Uterus (tissue), 4 donors: ENCODE results near the gene ECT2. TPM values are rescaled to one million over a fixed set of nuclear protein-coding genes. Genes with fewer than 3 reads are reported as not detected.
"Not testable (repeated sequence)": the region's sequence is repeated elsewhere in the genome, so short reads cannot be mapped to it uniquely, and the experiment has no call there.

Experiments
- DNase-seq, 2 donors: peaks; one replicate each; pipeline ENCODE4 v3.0.0-alpha.2; 2019 to 2020
- H3K27ac ChIP-seq, 2 donors: fragments of 200-600 bp; sonication (generic); 1 replicate in 1 of 2; 2 replicates in 1 of 2; pipeline ENCODE4 v1.5.1; 2016 to 2018
- H3K27me3 ChIP-seq, 2 donors: fragments of 200-600 bp; sonication (generic); one replicate each; pipeline ENCODE4 v1.5.1; 2018 to 2019; ENCODE audit warnings: control low read depth in 1 of 2
- H3K36me3 ChIP-seq, 2 donors: fragments of 200-600 bp; sonication (generic); one replicate each; pipeline ENCODE4 v1.5.1; 2019; ENCODE audit warnings: control low read depth in 1 of 2
- H3K4me1 ChIP-seq, 2 donors: fragments of 200-600 bp; sonication (generic); one replicate each; pipeline ENCODE4 v1.5.1; 2018 to 2019; ENCODE audit warnings: control low read depth in 1 of 2
- H3K4me3 ChIP-seq, 2 donors: fragments of 200-600 bp; sonication (generic); 1 replicate in 1 of 2; 2 replicates in 1 of 2; pipeline ENCODE4 v1.5.1; 2018 to 2019; ENCODE audit warnings: mild to moderate bottlenecking in 1 of 2
- H3K9me3 ChIP-seq, 2 donors: fragments of 200-600 bp; sonication (generic); one replicate each; pipeline ENCODE4 v1.5.1; 2019; ENCODE audit warnings: control low read depth in 1 of 2
- POLR2A ChIP-seq, 2 donors: fragments of 450-650 bp; IDR thresholded peaks; one replicate each; pipeline ENCODE4 v1.6.1; 2016; ENCODE audit warnings: antibody characterized with exemption in 2 of 2, mild to moderate bottlenecking in 1 of 2, moderate library complexity in 1 of 2
- intact Hi-C: fragments of 100-400 bp; cut with DNase I; formaldehyde crosslinking; loops from one replicate; pipeline ENCODE4 v1.15.1; 2023; ENCODE audit warnings: low total_unique reads
- total RNA-seq, 4 donors: library from RNA; depleted of rRNA in 3 of 4; stranded (reverse); fragments of >200 nt in 3 of 4; gene quantifications; one replicate each; pipeline versions ENCODE4 v1.1.0 to v1.2.4, GENCODE V29; 2014 to 2023
- TF ChIP-seq, protein P1 (sequence below), 4 experiments: fragments of 200-600 bp in 2 of 4; fragments of 450-650 bp in 2 of 4; sonication (generic) in 2 of 4; IDR thresholded peaks; one replicate each; pipeline ENCODE4 v1.5.1; 2016 to 2019; ENCODE audit warnings: antibody characterized with exemption in 4 of 4, mild to moderate bottlenecking in 2 of 4, moderate library complexity in 1 of 4
- donor health status: DM: yes; HTN: yes; CAD: no.

The ECT2 gene
- total RNA-seq, 4 donors from 2014 or later: 2.6 to 52.9 (median 4.9) TPM

DNA sequence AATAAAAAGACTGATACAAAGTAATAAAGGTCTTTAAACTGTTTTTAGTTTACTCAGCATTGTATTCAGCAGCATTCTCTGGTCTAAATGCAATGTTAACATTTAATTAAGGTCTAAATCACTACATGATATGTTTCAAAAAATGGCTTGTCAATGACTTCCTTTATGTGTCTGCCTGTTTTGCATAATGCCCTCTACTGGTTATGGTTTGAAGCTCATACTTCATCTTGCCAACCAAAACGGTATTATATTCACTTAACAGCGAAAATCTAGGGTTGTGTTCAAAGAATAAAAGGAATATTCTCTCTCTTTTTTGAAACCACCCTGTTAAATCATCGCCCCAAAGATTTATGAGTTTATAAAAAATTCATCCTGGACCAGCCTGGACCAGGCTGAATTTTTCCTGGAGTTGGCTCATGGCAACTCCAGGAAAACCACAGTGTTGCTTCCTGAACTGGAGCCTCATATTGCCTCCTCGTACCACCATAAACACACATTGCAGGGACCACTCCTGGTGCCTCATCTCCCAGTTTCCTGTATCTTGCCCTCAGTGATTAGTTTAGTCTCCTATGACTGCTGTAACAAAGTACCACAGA lies 32.9 kb upstream of the ECT2 start:
- no peak for DNase-seq
- no peaks in the 10 kb centered on the region for H3K27me3 ChIP-seq
- intact Hi-C loops: no loop called here
- H3K27ac ChIP-seq: no peak overlapping the region
- H3K9me3 ChIP-seq: no peaks in the 10 kb centered on the region
- TF ChIP-seq POLR2A (IDR thresholded peaks at IDR 0.05): no peak
- TF ChIP-seq, protein P1, sequence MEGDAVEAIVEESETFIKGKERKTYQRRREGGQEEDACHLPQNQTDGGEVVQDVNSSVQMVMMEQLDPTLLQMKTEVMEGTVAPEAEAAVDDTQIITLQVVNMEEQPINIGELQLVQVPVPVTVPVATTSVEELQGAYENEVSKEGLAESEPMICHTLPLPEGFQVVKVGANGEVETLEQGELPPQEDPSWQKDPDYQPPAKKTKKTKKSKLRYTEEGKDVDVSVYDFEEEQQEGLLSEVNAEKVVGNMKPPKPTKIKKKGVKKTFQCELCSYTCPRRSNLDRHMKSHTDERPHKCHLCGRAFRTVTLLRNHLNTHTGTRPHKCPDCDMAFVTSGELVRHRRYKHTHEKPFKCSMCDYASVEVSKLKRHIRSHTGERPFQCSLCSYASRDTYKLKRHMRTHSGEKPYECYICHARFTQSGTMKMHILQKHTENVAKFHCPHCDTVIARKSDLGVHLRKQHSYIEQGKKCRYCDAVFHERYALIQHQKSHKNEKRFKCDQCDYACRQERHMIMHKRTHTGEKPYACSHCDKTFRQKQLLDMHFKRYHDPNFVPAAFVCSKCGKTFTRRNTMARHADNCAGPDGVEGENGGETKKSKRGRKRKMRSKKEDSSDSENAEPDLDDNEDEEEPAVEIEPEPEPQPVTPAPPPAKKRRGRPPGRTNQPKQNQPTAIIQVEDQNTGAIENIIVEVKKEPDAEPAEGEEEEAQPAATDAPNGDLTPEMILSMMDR (IDR thresholded peaks at IDR 0.05): no peak
- no peaks in the 10 kb centered on the region for H3K36me3 ChIP-seq
- no peak overlapping the region for H3K4me3 ChIP-seq
- no peaks in the 10 kb centered on the region for H3K4me1 ChIP-seq

DNA sequence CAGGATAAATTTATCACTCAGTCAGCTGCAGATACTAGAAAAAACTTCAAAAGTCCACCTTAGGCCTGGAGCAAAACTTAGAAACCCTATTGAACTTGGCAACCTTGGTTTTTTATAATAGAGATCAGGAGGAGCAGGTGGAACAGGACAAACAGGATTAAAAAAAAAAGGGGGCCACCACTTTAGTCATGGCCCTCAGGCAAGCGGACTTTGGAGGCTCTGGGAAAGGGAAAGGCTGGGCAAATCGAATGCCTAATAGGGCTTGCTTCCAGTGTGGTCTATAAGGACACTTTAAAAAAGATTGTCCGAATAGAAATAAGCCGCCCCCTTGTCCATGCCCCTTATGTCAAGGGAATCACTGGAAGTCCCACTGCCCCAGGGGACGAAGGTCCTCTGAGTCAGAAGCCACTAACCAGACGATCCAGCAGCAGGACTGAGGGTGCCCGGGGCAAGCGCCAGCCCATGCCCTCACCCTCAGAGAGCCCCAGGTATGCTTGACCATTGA lies 27.9 kb upstream of the ECT2 start:
- intact Hi-C loops: not testable (repeated sequence)

DNA sequence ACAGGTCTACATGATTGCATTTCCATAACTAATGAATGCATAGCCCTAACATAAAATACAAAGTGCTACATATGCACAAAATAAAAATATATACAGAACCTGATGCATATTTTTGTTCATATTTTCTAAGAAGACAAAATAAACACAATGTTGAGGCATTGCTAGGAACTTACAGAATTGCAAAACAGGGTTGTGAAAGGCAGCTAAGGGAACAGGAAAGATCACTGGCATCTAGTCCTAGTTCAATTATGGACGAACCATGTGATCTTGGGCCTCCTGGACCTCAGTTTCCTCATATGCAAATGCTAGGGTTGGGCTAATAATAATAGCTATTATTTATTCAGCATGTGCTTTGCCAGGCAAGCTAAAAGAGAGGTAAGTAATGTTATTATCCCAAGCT lies 24.1 kb upstream of the ECT2 start:
- H3K27ac ChIP-seq: no peak overlapping the region
- no peaks in the 10 kb centered on the region for H3K4me1 ChIP-seq
- intact Hi-C loops: no loop called here
- H3K9me3 ChIP-seq: no peaks in the 10 kb centered on the region
- no peaks in the 10 kb centered on the region for H3K36me3 ChIP-seq
- TF ChIP-seq POLR2A (IDR thresholded peaks at IDR 0.05): no peak
- TF ChIP-seq, protein P1 (IDR thresholded peaks at IDR 0.05): no peak
- no peak for DNase-seq
- no peaks in the 10 kb centered on the region for H3K27me3 ChIP-seq
- H3K4me3 ChIP-seq: no peak overlapping the region

More for the DNA sequence above, 27.9 kb upstream of the ECT2 start:
- not testable (repeated sequence) for H3K27ac ChIP-seq, H3K36me3 ChIP-seq, H3K4me3 ChIP-seq, H3K9me3 ChIP-seq, DNase-seq, H3K27me3 ChIP-seq, H3K4me1 ChIP-seq

DNA sequence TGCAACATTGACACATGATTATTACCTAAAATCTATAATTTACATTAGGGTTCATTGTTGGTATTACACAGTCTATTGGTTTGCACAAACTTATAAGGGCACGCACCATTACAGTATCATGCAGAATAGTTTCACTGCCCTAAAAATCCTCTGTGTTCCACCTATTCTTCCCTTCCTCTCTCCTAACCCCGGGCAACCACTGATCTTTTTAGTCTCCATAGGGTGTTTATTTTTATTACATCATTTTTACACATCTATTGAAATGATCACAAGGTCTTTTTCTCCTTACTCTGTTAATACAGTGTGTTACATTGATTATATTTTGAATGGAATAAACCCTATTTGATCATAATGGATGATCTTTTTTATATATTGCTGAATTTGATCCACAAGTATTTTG lies 15.5 kb upstream of the ECT2 start:
- Histone ChIP-seq H3K9me3 (no peaks in the 10 kb centered on the region), H3K4me1 (no peaks in the 10 kb centered on the region), H3K36me3 (no peaks in the 10 kb centered on the region), H3K27me3 (no peaks in the 10 kb centered on the region), H3K27ac (no peak overlapping the region), H3K4me3 (no peak overlapping the region)
- no peak for TF ChIP-seq POLR2A (IDR thresholded peaks at IDR 0.05)
- TF ChIP-seq, protein P1 (IDR thresholded peaks at IDR 0.05): no peak
- intact Hi-C loops: no loop called here
- DNase-seq: no peak

DNA sequence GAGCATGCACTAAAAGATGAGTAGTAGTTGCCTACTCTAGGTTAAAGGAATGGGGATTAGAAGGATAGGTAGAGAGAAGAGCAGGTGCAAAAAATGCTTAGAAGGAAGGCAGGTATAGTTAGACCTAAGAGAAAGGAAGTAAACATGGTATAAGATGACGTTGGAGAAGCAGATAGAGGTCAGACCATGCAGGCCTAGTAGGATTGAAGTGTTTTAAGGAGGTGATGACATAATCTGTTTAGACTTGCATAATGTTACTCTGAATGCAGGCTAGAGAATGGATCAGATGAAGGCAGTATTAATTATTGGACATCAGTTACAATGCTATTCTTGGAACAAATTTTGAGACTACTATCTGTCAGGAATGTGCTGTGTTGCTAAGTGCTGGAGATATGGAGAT lies 11.1 kb upstream of the ECT2 start:
- intact Hi-C loops: no loop called here
- TF ChIP-seq, protein P1 (IDR thresholded peaks at IDR 0.05): no peak
- no peak for TF ChIP-seq POLR2A (IDR thresholded peaks at IDR 0.05)
- no peak overlapping the region for H3K27ac ChIP-seq
- DNase-seq: no peak
- no peaks in the 10 kb centered on the region for H3K36me3 ChIP-seq
- no peak overlapping the region for H3K4me3 ChIP-seq
- H3K4me1 ChIP-seq: no peaks in the 10 kb centered on the region
- no peaks in the 10 kb centered on the region for H3K27me3 ChIP-seq
- H3K9me3 ChIP-seq: no peaks in the 10 kb centered on the region

DNA sequence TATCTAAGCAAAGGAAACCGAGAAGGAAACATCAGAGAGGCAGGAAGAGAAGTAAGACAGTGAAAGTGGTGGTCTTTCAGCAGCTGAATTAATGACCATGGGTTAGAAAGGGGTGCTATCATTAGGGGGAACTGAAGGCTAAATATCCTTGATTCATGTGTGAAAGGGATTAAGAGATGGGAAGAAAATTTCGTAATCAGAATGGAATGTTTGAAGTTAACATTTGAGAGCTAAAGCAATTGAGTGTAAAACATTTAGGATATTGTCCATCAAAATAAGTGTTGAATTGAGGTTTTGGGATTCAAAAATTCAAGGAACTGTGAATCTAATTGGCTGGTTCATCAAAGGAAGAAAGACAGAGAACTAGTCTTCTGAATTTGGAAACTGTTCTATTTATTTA lies 4.1 kb upstream of the ECT2 start:
- no peak overlapping the region for H3K27ac ChIP-seq
- no peaks in the 10 kb centered on the region for H3K27me3 ChIP-seq
- no peaks in the 10 kb centered on the region for H3K4me1 ChIP-seq
- H3K36me3 ChIP-seq: no peaks in the 10 kb centered on the region
- DNase-seq: no peak
- TF ChIP-seq, protein P1 (IDR thresholded peaks at IDR 0.05): no peak
- no peak for TF ChIP-seq POLR2A (IDR thresholded peaks at IDR 0.05)
- no peaks in the 10 kb centered on the region for H3K9me3 ChIP-seq
- intact Hi-C loops: no loop called here
- no peak overlapping the region for H3K4me3 ChIP-seq
